T-helper 22 cell (primary cell): ENCODE data around the gene SEC14L3.

Experiments
- DNase-seq: peaks from one replicate; pipeline ENCODE4 v3.0.0-alpha.2; 2020; ENCODE audit warnings: low read depth

SEC14L3 gene

GRCh38 chr22:30471616-30472318, at the start of gene SEC14L3:
SEC14L3 (minus strand) TSS chr22:30472017; CDS start chr22:30471958, 59 bp downstream.
- DNase-seq, result no peak

DNA sequence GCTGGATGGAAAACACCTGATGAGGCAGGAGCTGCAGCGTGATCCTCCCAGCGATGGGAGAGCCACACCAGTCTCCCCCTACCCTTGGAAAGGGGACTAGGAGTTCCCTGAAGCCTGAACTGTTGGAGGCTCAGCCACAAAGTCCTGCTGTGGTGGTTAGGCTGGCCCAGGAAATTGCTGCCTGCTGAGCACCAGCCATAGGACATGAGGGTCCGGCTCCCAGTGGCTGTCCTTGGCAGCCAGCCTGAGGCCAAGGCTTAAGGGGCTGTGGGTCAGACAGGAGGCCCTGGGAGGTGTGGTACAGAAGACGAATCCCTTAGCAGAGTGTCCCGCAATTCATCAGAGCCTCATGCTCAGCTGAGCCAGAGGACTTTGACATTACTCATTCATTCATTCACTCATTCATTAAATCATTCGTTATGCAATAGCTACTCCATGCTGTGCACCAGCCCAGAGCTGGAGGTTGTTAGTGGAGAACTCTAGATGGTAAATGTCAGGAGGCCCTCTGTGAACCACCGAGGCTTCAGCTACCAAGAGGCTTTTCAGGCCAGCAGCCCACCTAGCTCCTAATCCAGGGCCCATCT, 48.1 kb upstream of the SEC14L3 start:
- DNase-seq, result no peak

DNA sequence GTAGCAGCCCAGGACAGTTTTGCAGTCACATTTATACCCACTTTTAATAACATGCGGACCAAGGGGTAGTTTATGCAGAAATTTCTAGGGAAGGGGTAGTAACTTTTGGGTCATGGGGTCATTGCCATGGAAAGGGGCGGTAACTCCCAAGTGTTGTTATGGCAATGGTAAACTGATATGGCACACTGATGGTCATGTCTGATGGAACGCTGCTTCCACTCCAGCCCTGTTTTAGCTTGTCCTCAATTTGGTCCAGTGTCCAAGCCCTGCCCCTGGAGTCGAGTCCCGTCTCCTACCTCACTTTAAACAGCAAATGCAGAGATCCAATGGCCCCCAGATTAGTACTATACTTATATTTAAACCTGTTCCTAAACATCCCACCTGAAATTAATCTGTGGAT, 44.9 kb upstream of the SEC14L3 start:
- no peak for DNase-seq

GRCh38 chr22:30516273-30516672, 44.5 kb upstream of the SEC14L3 start:
- no peak for DNase-seq

DNA sequence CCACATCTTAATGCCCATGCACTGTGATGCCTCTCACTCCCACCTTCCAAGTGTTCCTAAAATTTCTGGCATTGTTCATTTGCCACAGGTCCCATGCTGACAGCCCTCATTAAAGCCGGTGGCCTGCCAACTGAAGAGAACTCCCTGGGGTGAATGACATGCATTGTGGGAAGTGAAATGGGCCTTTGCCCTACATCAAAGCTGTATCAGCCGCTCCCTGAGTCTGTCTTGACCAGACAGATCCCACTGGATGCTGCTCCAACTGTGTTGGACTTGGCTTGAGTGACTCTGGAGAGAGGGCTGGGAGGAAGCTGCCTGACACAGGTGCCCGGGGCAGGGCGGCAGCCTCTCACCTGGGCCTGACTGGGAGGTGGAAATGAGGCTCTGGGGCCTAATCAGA, 42.4 kb upstream of the SEC14L3 start:
- no peak for DNase-seq

- no peak for DNase-seq
These were observed 41.6 kb upstream of the SEC14L3 start for GRCh38 chr22:30513462-30513861.

GRCh38 chr22:30511911-30512310, 40.1 kb upstream of the SEC14L3 start:
- DNase-seq, result no peak

GRCh38 chr22:30511109-30511508, 39.3 kb upstream of the SEC14L3 start:
- no peak for DNase-seq

- DNase-seq, result no peak
These were observed 36.4 kb upstream of the SEC14L3 start for GRCh38 chr22:30508216-30508615.

GRCh38 chr22:30507670-30508069, 35.9 kb upstream of the SEC14L3 start:
- no peak for DNase-seq

DNA sequence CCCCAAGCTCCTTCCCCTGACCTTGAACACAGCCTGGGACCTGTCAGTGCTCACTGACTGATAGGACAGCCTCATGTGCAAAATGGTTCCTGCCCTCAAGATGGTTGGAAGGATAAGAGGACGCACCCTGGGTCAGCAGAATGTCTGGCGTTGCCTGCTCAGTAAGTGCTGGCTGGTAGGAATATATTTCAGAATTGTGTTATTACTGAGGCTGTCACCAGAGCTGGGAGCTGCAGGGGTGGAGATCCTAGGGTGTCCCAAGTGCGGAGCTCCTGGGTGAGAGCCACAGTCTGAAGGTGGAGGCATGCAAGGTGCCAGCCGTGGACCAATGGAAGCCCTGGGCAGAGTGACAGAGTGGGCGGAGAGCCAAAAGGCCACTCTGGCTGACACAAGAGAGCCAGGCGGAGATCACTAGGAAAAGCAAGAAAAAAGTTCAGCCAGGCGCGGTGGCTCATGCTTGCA, 34.7 kb upstream of the SEC14L3 start:
- no peak for DNase-seq

DNA sequence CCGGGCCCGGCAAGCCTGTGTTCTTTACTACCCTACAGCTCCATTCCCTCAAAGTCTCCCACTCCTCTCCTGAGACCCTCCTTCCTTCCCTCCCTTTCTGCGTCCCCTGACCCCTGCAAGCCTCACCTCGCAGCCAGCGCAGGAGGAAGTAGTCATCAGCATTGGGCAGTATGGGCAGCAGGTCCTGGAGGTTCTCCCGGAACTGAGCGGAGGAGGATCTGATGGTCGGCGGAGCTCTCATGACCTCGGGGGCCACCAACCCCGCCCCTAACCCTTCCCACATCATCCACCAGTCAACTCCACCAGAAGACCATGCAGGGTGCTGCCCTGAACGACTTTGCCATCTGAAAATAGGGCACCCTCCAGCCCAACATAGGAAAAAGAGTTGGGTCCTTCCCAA, 31.7 kb upstream of the SEC14L3 start:
- no peak for DNase-seq

DNA sequence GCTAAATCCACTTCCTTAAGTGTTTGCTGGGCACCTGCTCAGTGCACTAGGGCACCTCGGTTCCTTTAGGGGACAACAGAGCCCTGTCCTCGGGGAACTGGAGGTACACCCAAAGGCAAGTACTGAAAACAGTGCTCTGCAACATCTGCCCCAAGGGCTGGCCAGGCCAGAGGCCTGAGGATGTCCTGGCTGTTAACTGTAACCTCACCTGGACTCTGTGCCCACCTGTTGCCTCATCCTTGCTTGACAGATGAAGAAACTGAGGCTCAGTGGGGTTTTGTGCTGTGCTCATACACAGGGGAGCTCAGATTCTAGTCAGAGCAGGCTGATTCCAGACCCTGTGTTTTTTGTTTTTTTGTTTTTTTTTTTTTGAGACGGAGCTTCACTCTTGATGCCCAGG, 31.1 kb upstream of the SEC14L3 start:
- no peak for DNase-seq

GRCh38 chr22:30502153-30502552, 30.3 kb upstream of the SEC14L3 start:
- DNase-seq, result no peak

DNA sequence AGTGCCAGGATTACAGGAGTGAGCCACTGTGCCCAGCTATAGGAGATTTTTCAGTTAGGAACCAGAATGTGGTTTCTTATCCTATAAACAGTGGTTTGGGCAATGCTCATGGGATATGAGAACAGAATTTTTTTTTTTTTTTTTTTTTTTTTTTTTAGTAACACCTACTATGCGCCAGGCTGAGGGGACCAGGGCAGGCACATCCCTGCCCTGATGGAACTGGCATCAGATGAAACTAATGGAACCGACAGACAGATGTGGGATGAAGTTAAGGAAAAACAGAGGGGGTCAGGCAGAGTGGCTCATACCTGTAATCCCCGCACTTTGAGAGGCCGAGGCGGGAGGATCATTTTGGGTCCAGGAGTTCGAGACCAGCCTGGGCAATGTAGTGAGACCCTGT, 28.8 kb upstream of the SEC14L3 start:
- DNase-seq, result no peak

GRCh38 chr22:30497466-30498150, 25.8 kb upstream of the SEC14L3 start:
- DNase-seq, result no peak

GRCh38 chr22:30495041-30495784, 23.4 kb upstream of the SEC14L3 start:
- DNase-seq, result no peak

DNA sequence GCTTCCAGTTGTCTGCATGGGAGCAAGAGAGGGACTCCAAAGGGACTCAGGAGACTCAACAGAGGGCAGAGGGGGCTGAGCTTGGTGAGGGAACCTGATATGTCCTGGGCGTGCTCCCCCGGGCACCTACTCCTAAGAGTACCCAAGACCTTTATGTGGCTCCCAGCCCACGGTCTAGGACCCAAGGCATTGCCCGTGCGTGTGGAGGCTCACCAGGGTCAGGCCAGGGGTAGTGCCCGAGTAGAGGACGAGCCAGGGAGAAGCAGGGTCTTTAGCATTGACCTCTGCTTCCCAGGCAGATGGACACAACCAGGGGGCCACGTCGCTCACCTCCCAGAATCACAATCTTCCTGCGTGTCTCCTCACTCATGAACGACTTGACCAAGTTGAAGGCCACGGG, 20.3 kb upstream of the SEC14L3 start:
- no peak for DNase-seq

DNA sequence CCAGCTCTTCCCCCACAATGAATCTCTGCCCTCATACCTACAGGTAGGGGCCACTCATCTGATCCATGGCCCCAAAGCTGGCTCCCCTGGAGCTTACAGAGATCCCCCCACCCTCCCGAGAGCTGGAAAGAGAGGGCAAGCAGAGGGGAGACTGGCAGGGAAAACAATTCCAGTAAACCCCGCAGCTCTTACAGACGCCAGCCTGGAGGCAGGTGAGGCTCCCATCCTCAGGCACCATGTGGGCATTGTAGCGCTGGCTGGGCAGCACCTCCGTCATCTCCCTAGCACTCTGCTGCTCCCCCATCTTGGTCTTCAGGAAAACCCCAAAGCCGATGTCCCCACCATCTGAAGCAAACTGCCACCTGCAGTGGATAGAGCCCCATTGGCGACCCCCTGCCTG, 19.6 kb upstream of the SEC14L3 start:
- DNase-seq, result no peak

GRCh38 chr22:30490399-30490798, 18.6 kb upstream of the SEC14L3 start:
- no peak for DNase-seq

GRCh38 chr22:30488121-30488520, 16.3 kb upstream of the SEC14L3 start:
- DNase-seq, result no peak

DNA sequence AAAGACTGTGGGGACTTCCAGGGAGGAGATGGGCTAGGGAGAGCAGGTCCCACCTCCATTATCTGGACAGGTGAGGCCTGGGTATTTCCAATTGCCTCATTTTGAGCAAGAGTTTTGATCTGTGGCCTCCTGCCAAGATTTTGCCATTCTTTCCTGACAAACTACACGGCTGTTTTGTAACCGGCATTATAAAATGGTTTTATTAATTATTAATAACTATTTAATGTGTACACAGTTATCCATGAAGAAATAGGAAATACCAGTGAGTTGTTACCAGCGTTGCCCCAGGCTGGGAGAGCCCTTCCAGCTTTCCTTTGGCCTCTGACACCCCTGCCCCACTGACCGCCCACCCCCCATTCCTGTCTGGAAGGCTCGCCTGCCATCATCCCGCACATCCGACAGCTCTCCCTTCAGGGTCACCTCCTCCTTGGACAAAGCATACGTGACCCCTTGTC, 14.9 kb upstream of the SEC14L3 start:
- DNase-seq, result no peak

GRCh38 chr22:30486118-30486517, 14.3 kb upstream of the SEC14L3 start:
- DNase-seq, result no peak
